ENCODE measurements around the gene MMP28.

The MMP28 gene

GRCh38 chr17:35795007-35795870 is at the start of gene MMP28:
Gene MMP28, minus strand, starts transcription at chr17:35795641. Its CDS starts 264 bp downstream, at chr17:35795377.
- no peak for DNase-seq

GRCh38 chr17:35844547-35844946 is 49.1 kb upstream of the MMP28 start:
- DNase-seq: no peak

GRCh38 chr17:35843698-35844097 is 48.3 kb upstream of the MMP28 start:
- DNase-seq: no peak

GRCh38 chr17:35842239-35842638 is 46.8 kb upstream of the MMP28 start:
- DNase-seq: no peak

- DNase-seq: no peak
These were observed 46.1 kb upstream of the MMP28 start for GRCh38 chr17:35841505-35841904.

- no peak for DNase-seq
These were observed 45.7 kb upstream of the MMP28 start for GRCh38 chr17:35841101-35841500.

- DNase-seq: no peak
These were observed 29.8 kb upstream of the MMP28 start for GRCh38 chr17:35825206-35825605.

GRCh38 chr17:35821308-35821707 is 25.9 kb upstream of the MMP28 start:
- no peak for DNase-seq

- DNase-seq: no peak
These were observed 24.0 kb upstream of the MMP28 start for GRCh38 chr17:35819455-35819854.

GRCh38 chr17:35817196-35817595 is 21.8 kb upstream of the MMP28 start:
- DNase-seq: no peak

GRCh38 chr17:35816723-35817122 is 21.3 kb upstream of the MMP28 start:
- DNase-seq: no peak

- DNase-seq: no peak
These were observed 17.0 kb upstream of the MMP28 start for GRCh38 chr17:35812456-35812855.

GRCh38 chr17:35811759-35812158 is 16.3 kb upstream of the MMP28 start:
- DNase-seq: no peak

- no peak for DNase-seq
These were observed 14.5 kb upstream of the MMP28 start for GRCh38 chr17:35809855-35810461.

- DNase-seq: peak; percentile 99
These were observed 13.8 kb upstream of the MMP28 start, which contains the start of gene TAF15 for GRCh38 chr17:35808962-35809854. Gene TAF15, plus strand, starts transcription at chr17:35809484. Its CDS starts 86 bp downstream, at chr17:35809570.

- no peak for DNase-seq
These were observed 13.0 kb upstream of the MMP28 start for GRCh38 chr17:35808240-35808961.

- no peak for DNase-seq
These were observed 12.1 kb upstream of the MMP28 start for GRCh38 chr17:35807371-35808144.

GRCh38 chr17:35804658-35805192 is 9.3 kb upstream of the MMP28 start:
- peak; percentile 97 for DNase-seq

- peak; percentile 93 for DNase-seq
These were observed 6.3 kb upstream of the MMP28 start for GRCh38 chr17:35801583-35802224.

- DNase-seq: peak; percentile 43
These were observed 4.5 kb upstream of the MMP28 start for GRCh38 chr17:35799942-35800341.

GRCh38 chr17:35797918-35798317 is 2.5 kb upstream of the MMP28 start:
- no peak for DNase-seq
